Mesendoderm (in vitro differentiated cells): ENCODE results near the gene TRABD.

Source experiments
- DNase-seq: peaks from one replicate; pipeline ENCODE4 v3.0.0; 2013
- H2AK5ac ChIP-seq: 2 replicates; pipeline ENCODE4 v1.6.1; 2013; ENCODE audit warnings: low read length, inconsistent platforms
- H2BK120ac ChIP-seq: 2 replicates; pipeline ENCODE4 v1.6.1; 2013; ENCODE audit warnings: low read depth, mild to moderate bottlenecking, low read length, moderate library complexity, mixed read lengths
- H2BK15ac ChIP-seq: replicated peaks from 2 replicates; pipeline ENCODE4 v1.6.1; 2013; ENCODE audit warnings: low read depth, mild to moderate bottlenecking, moderate library complexity
- H2BK5ac ChIP-seq: 2 replicates; pipeline ENCODE4 v1.6.1; 2013; ENCODE audit warnings: low read length, inconsistent platforms
- H3K18ac ChIP-seq: 2 replicates; pipeline ENCODE4 v1.6.1; 2013; ENCODE audit warnings: mild to moderate bottlenecking, low read length, mixed read lengths
- H3K23ac ChIP-seq: one replicate; pipeline ENCODE4 v1.6.1; 2013; ENCODE audit warnings: low read length
- H3K27ac ChIP-seq: 2 replicates; pipeline ENCODE4 v1.5.1; 2013; ENCODE audit warnings: low read depth, mild to moderate bottlenecking, inconsistent platforms, low read length, moderate library complexity
- H3K27me3 ChIP-seq: 2 replicates; pipeline ENCODE4 v1.6.1; 2013; ENCODE audit warnings: low read length, control low read depth, mild to moderate bottlenecking, inconsistent platforms; ENCODE audit not compliant: insufficient read depth, poor library complexity
- H3K36me3 ChIP-seq: 2 replicates; pipeline ENCODE4 v1.6.1; 2013; ENCODE audit warnings: low read length, inconsistent platforms; ENCODE audit not compliant: control insufficient read depth, insufficient read depth
- H3K4ac ChIP-seq: one replicate; pipeline ENCODE4 v1.6.1; 2013; ENCODE audit warnings: low read depth, mild to moderate bottlenecking, low read length, moderate library complexity
- H3K4me1 ChIP-seq: 2 replicates; pipeline ENCODE4 v1.6.1; 2013; ENCODE audit warnings: low read depth, low read length, inconsistent platforms; ENCODE audit not compliant: control insufficient read depth
- H3K4me2 ChIP-seq: 2 replicates; pipeline ENCODE4 v1.6.1; 2013; ENCODE audit warnings: low read length
- H3K4me3 ChIP-seq: 2 replicates; pipeline ENCODE4 v1.5.1; 2013; ENCODE audit warnings: mild to moderate bottlenecking, low read length
- H3K56ac ChIP-seq: one replicate; pipeline ENCODE4 v1.6.1; 2013; ENCODE audit warnings: low read length
- H3K79me1 ChIP-seq: 2 replicates; pipeline ENCODE4 v1.6.1; 2013; ENCODE audit warnings: low read length, inconsistent platforms
- H3K79me2 ChIP-seq: 2 replicates; pipeline ENCODE4 v1.6.1; 2013; ENCODE audit warnings: mild to moderate bottlenecking, low read length; ENCODE audit not compliant: control insufficient read depth, insufficient read depth
- H3K9ac ChIP-seq: 2 replicates; pipeline ENCODE4 v1.6.1; 2013; ENCODE audit warnings: low read length, inconsistent platforms
- H4K5ac ChIP-seq: one replicate; pipeline ENCODE4 v1.6.1; 2013; ENCODE audit warnings: low read length
- H4K8ac ChIP-seq: one replicate; pipeline ENCODE4 v1.6.1; 2013; ENCODE audit warnings: low read depth, mild to moderate bottlenecking, control low read depth, low read length, moderate library complexity
- WGBS: extraction: QIAGEN DNeasy Blood & Tissue Kit; methylation state at CpG from one replicate; pipeline ENCODE4 v1.1.7; 2013; ENCODE audit warnings: low lambda C conversion rate, missing lambda C conversion rate; ENCODE audit not compliant: insufficient coverage; ENCODE audit errors: extremely low coverage; 5-methylcytosine and 5-hydroxymethylcytosine counted together

The TRABD gene

DNA sequence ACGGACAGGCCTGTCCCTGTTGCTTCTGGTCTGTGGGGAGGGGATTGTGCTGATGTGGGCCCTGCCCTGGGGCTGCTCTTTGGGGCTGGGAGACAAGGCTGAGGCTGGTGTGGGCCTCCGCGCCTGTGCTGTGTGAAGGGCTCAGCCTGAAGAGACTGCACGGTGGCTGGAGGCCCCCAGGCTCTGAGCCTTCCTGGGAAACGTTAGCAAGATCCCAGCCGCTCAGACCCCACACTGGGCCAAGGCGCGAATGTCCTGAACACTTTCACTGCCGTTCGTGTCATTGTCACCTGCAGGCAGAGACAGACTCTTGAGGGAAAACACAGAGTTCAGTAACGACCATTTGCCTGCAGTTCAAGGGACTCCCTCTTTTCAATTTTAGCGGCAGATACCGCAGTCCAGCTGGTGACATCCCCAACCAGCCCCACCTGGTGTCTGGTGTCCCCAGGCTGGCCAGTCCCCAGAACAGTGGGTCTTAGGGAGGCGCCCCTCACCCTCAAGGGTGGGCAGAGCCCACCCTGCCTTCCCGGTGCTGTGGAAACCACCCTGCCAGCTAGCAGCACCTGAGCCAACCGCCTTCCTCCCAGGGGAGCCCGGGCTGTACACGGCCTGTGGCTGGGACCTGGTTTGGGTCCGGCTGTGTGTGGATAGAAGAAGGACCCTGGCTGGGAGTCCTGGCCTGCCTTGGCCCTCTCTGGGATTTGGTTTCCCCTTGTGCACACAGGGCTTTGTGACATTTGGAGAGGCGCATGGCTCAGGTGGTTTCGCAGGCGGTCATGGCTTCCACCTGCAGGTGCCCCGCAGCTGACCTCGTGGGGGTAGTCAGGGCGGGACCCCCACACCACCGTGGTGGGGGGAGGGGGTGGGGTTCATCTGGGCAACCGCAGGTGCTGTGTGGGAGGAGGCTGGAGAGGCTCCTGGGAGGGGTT is 9.5 kb upstream of the TRABD start:
- DNase-seq = no peak
- Histone ChIP-seq H2BK120ac (no peak overlapping the region), H2AK5ac (no peak overlapping the region), H3K9ac (no peak overlapping the region), H3K27me3 (no peaks in the 10 kb centered on the region), H3K79me1 (no peaks in the 10 kb centered on the region), H3K79me2 (no peaks in the 10 kb centered on the region), H3K36me3 (no peaks in the 10 kb centered on the region), H3K4me3 (no peak overlapping the region), H3K4me2 (no peak overlapping the region), H3K18ac (no peak overlapping the region), H2BK5ac (no peak overlapping the region), H3K4me1 (no peaks in the 10 kb centered on the region), H2BK15ac (no peak overlapping the region), H3K27ac (no peak overlapping the region), H3K56ac (no peak overlapping the region), H3K23ac (no peak overlapping the region), H3K4ac (no peak overlapping the region), H4K8ac (no peak overlapping the region), H4K5ac (no peak overlapping the region)
- WGBS = no CpG with 5 or more reads among the region's 27 CpGs

DNA sequence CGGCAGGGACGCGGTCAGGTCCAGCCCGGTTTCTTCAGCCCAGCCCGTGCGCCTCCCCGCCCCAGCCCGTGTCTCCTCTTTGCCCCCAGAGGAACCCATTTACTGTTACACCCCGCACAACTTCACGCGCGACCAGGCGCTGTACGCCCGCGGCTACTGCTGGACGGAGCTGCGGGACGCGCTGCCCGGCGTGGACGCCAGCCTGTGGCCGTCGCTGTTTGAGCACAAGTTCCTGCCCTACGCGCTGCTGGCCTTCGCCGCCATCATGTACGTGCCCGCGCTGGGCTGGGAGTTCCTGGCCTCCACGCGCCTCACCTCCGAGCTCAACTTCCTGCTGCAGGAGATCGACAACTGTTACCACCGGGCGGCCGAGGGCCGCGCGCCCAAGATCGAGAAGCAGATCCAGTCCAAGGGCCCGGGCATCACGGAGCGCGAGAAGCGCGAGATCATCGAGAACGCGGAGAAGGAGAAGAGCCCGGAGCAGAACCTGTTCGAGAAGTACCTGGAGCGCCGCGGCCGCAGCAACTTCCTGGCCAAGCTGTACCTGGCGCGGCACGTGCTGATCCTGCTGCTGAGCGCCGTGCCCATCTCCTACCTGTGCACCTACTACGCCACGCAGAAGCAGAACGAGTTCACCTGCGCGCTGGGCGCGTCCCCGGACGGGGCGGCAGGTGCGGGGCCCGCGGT is 8.7 kb upstream of the TRABD start:
- Histone ChIP-seq H3K79me1 (no peaks in the 10 kb centered on the region), H3K4ac (no peak overlapping the region), H2AK5ac (no peak overlapping the region), H3K4me1 (no peaks in the 10 kb centered on the region), H2BK120ac (no peak overlapping the region), H4K5ac (no peak overlapping the region), H3K27ac (no peak overlapping the region), H3K56ac (no peak overlapping the region), H3K18ac (no peak overlapping the region), H3K27me3 (no peaks in the 10 kb centered on the region), H3K79me2 (no peaks in the 10 kb centered on the region), H3K4me3 (no peak overlapping the region), H3K9ac (no peak overlapping the region), H4K8ac (no peak overlapping the region), H3K4me2 (no peak overlapping the region), H2BK15ac (no peak overlapping the region), H3K23ac (peak overlapping the region; percentile 15), H3K36me3 (no peaks in the 10 kb centered on the region), H2BK5ac (no peak overlapping the region)
- DNase-seq = no peak
- WGBS = no CpG with 5 or more reads among the region's 76 CpGs

DNA sequence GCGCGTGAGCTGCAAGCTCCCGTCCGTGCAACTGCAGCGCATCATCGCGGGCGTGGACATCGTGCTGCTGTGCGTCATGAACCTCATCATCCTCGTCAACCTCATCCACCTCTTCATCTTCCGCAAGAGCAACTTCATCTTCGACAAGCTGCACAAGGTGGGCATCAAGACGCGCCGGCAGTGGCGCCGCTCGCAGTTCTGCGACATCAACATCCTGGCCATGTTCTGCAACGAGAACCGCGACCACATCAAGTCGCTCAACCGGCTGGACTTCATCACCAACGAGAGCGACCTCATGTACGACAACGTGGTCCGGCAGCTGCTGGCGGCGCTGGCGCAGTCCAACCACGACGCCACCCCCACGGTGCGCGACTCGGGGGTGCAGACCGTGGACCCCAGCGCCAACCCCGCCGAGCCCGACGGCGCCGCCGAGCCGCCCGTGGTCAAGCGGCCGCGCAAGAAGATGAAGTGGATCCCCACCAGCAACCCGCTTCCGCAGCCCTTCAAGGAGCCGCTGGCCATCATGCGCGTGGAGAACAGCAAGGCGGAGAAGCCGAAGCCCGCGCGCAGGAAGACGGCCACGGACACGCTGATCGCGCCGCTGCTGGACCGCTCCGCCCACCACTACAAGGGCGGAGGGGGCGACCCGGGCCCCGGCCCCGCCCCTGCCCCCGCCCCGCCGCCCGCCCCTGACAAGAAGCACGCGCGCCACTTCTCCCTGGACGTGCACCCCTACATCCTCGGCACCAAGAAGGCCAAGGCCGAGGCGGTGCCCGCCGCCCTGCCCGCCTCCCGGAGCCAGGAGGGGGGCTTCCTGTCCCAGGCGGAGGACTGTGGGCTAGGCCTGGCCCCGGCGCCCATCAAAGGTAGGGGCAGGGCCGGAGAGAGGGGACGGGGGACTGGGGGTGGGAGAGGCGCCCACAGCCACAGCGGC is 7.9 kb upstream of the TRABD start:
- H3K23ac ChIP-seq = peak overlapping the region; percentile 15
- H3K4me2 ChIP-seq = peak overlapping the region; percentile 36
- no peak overlapping the region for H2BK5ac ChIP-seq
- no peak overlapping the region for H3K9ac ChIP-seq
- no peak overlapping the region for H3K27ac ChIP-seq
- peak overlapping the region; percentile 70 for H3K56ac ChIP-seq
- no peaks in the 10 kb centered on the region for H3K36me3 ChIP-seq
- no peak overlapping the region for H4K5ac ChIP-seq
- H2BK15ac ChIP-seq = no peak overlapping the region
- no peaks in the 10 kb centered on the region for H3K27me3 ChIP-seq
- no peak overlapping the region for H2AK5ac ChIP-seq
- H4K8ac ChIP-seq = no peak overlapping the region
- no peaks in the 10 kb centered on the region for H3K79me1 ChIP-seq
- no peak overlapping the region for H2BK120ac ChIP-seq
- no peak overlapping the region for H3K4ac ChIP-seq
- no peak overlapping the region for H3K18ac ChIP-seq
- no peaks in the 10 kb centered on the region for H3K4me1 ChIP-seq
- no peaks in the 10 kb centered on the region for H3K79me2 ChIP-seq
- no peak for DNase-seq
- WGBS = no CpG with 5 or more reads among the region's 98 CpGs
- H3K4me3 ChIP-seq = no peak overlapping the region

DNA sequence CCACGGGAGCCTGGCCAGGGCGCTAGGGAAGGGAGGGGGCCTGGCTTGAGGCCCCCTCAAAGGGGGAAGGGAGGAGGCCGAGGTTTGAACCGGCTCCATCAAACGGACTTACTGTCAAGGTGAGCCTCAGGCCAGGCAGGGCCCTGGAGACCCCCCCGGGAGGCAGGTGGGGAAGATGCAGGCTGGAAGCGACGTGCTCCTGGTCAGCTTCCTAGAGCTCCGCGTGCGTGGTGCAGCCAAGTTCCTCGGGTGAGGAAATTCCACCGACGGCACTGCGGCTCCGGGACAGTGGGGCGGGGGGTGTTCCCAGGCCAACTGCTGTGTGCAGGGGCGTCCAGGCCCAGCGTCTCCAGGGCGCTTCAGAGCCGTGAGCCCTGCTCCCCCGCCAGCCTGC is 7.2 kb upstream of the TRABD start:
- Histone ChIP-seq H4K8ac (no peak overlapping the region), H3K56ac (peak overlapping the region; percentile 70), H3K4me2 (no peak overlapping the region), H3K4me1 (no peaks in the 10 kb centered on the region), H3K27ac (no peak overlapping the region), H3K23ac (no peak overlapping the region), H3K4ac (no peak overlapping the region), H3K79me2 (no peaks in the 10 kb centered on the region), H3K79me1 (no peaks in the 10 kb centered on the region), H2BK15ac (no peak overlapping the region), H2AK5ac (no peak overlapping the region), H2BK120ac (no peak overlapping the region), H4K5ac (no peak overlapping the region), H3K4me3 (no peak overlapping the region), H3K36me3 (no peaks in the 10 kb centered on the region), H3K27me3 (no peaks in the 10 kb centered on the region), H2BK5ac (no peak overlapping the region), H3K9ac (no peak overlapping the region), H3K18ac (no peak overlapping the region)
- WGBS = no CpG with 5 or more reads among the region's 22 CpGs
- DNase-seq = no peak

DNA sequence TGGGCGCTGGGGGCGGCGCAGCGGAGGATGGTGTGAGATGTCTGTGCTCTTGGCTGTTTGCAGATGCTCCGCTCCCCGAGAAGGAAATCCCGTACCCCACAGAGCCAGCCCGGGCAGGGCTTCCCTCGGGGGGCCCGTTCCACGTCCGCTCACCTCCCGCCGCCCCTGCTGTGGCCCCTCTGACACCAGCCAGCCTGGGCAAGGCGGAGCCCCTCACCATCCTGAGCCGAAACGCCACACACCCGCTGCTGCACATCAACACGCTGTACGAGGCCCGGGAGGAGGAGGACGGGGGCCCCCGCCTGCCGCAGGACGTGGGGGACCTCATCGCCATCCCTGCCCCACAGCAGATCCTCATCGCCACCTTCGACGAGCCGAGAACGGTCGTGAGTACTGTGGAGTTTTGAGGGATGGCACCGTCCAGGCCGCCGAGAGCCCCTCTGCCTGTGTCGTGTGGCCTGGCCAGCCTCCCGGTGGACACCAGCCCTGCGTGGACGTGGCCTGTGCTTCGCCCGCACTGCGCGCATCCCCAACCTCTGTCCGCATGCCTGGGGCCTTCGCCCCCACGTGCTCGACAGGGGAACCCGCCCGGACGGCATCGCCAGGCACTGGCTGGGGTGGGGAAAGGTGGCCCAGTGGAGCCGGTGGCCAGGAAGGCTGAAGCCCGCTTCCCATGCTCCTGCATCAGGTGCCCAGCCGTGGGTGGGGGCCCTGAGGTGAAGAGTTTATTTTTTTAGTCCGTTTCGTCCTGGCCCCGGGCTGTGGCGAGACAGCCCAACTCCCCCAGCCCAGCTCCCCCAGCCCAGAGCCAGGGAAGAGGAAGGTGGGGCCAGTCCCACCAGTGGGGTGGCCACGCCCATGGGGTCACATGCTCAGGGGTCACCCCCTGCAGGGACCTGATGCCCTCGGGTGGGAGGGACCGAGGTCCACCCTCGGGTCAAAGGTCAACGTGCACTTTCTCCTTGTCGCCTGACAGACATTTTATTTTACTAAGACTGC is 6.5 kb upstream of the TRABD start:
- no peak overlapping the region for H2BK5ac ChIP-seq
- no peak overlapping the region for H2BK15ac ChIP-seq
- no peaks in the 10 kb centered on the region for H3K4me1 ChIP-seq
- no peak overlapping the region for H4K5ac ChIP-seq
- H3K4ac ChIP-seq = no peak overlapping the region
- no peak for DNase-seq
- WGBS = no CpG with 5 or more reads among the region's 64 CpGs
- no peak overlapping the region for H2BK120ac ChIP-seq
- no peak overlapping the region for H3K4me2 ChIP-seq
- no peak overlapping the region for H4K8ac ChIP-seq
- H3K79me2 ChIP-seq = no peaks in the 10 kb centered on the region
- no peaks in the 10 kb centered on the region for H3K36me3 ChIP-seq
- H3K18ac ChIP-seq = no peak overlapping the region
- no peaks in the 10 kb centered on the region for H3K79me1 ChIP-seq
- no peak overlapping the region for H3K4me3 ChIP-seq
- H3K27ac ChIP-seq = no peak overlapping the region
- no peak overlapping the region for H2AK5ac ChIP-seq
- H3K56ac ChIP-seq = no peak overlapping the region
- H3K27me3 ChIP-seq = no peaks in the 10 kb centered on the region
- no peak overlapping the region for H3K9ac ChIP-seq
- H3K23ac ChIP-seq = no peak overlapping the region
